Adrenal gland (tissue), 5 donors: ENCODE measurements around the gene BACH1.
"Not testable (repeated sequence)": the region's sequence is repeated elsewhere in the genome, so short reads cannot be mapped to it uniquely, and the experiment has no call there.

ENCODE experiments used
- POLR2A ChIP-seq, 2 donors: fragments of 450-650 bp; IDR thresholded peaks; one replicate each; pipeline ENCODE4 v1.6.1; 2017; ENCODE audit warnings: antibody characterized with exemption in 2 of 2, mild to moderate bottlenecking in 2 of 2, moderate library complexity in 1 of 2
- TF ChIP-seq, protein P1 (sequence below), 6 experiments: fragments of 450-650 bp in 4 of 6; fragments of 200-600 bp in 2 of 6; sonication (generic) in 1 of 6; IDR thresholded peaks; 1 replicate in 5 of 6; 2 replicates in 1 of 6; pipeline versions ENCODE4 v1.5.1 to v1.8.0; 2016 to 2021; ENCODE audit warnings: antibody characterized with exemption in 6 of 6, mild to moderate bottlenecking in 2 of 6, moderate library complexity in 1 of 6
- donor health status: DM: no; HTN: no; CAD: no.

DNA sequence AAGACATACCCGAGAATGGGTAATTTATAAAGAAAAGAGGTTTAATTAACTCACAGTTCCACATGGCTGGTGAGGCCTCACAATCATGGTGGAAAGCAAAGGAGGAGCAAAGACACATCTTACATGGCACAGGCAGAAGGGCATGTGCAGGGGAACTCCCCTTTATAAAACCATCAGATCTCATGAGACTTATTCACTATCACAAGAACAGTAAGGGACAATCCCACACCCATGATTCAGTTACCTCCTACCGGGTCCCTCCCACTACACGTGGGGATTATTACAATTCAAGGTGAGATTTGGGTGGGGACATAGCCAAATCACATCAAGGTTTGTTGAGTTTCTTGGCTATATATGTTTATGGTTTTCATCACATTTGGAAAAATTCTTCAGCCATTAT is 16.9 kb upstream of the BACH1 start:
- TF ChIP-seq POLR2A (IDR thresholded peaks at IDR 0.05): not testable (repeated sequence)
- TF ChIP-seq, protein P1, sequence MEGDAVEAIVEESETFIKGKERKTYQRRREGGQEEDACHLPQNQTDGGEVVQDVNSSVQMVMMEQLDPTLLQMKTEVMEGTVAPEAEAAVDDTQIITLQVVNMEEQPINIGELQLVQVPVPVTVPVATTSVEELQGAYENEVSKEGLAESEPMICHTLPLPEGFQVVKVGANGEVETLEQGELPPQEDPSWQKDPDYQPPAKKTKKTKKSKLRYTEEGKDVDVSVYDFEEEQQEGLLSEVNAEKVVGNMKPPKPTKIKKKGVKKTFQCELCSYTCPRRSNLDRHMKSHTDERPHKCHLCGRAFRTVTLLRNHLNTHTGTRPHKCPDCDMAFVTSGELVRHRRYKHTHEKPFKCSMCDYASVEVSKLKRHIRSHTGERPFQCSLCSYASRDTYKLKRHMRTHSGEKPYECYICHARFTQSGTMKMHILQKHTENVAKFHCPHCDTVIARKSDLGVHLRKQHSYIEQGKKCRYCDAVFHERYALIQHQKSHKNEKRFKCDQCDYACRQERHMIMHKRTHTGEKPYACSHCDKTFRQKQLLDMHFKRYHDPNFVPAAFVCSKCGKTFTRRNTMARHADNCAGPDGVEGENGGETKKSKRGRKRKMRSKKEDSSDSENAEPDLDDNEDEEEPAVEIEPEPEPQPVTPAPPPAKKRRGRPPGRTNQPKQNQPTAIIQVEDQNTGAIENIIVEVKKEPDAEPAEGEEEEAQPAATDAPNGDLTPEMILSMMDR (IDR thresholded peaks at IDR 0.05): not testable (repeated sequence)
